GM21360 (cell line): ENCODE results near the gene METTL2A.
"Not testable (repeated sequence)": the region's sequence is repeated elsewhere in the genome, so short reads cannot be mapped to it uniquely, and the experiment has no call there.

ENCODE experiments used
- ATAC-seq: cut with Tn5 transposase; IDR thresholded peaks from one replicate; pipeline ENCODE4 v1.9.1; 2021; ENCODE audit warnings: mild to moderate bottlenecking, moderate library complexity; ENCODE audit not compliant: unreplicated experiment

METTL2A gene, protein sequence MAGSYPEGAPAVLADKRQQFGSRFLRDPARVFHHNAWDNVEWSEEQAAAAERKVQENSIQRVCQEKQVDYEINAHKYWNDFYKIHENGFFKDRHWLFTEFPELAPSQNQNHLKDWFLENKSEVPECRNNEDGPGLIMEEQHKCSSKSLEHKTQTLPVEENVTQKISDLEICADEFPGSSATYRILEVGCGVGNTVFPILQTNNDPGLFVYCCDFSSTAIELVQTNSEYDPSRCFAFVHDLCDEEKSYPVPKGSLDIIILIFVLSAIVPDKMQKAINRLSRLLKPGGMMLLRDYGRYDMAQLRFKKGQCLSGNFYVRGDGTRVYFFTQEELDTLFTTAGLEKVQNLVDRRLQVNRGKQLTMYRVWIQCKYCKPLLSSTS

DNA sequence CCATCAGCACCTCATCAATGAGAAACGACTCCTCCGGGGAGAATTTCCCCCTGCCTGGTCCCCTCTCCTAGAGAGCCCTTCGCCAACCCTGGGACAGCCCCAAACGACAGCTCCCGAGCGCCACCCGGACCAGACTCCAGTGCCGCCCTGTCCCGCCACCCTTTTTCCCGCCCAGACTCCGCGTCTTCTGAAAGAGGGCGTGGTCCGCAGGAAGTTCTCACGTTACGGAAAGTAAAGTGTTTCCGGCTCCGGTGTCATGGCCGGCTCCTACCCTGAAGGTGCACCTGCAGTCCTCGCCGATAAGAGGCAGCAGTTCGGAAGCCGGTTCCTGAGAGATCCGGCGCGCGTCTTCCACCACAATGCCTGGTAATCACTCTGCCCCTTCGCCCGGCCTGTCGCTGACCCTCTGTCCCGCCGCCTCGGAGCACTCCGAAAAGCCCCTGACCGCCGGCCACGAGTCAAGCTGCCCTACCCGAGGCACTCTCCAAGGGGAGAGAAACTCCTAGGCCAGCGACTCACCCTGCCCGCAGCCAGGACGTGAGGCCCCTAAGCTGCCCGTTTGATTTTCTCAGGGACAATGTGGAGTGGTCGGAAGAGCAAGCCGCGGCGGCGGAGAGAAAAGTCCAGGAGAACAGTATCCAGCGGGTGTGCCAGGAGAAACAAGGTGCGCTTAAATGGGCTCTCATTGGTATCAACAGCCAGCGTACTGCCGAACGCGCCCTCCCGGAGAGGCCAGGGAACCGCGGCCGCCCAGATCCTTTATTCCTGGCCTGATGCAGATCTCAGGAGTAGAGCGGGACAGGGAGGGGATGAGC, at the start of gene METTL2A:
METTL2A (plus strand) TSS at position 251 of the 815 bp plus-strand sequence; CDS start at position 257, 6 bp downstream.
- peak; percentile 90 for ATAC-seq

DNA sequence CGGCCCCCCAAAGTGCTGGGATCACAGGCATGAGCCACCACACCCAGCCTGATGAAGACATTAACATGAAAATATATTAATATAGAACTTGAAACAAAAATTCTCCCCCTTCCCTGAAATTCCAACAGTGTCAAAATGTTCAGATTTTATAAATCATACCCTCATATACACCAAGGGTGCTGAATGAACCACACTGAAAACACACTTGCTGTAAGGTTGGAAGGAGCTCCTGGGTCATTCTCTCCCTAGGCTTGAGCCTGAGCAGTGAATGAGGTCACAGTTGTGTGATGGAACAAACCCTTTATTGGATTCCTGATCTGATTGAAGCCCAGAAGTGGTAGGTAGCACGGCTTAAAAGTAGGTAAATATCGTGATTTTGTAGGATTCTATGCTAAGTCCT, 43.4 kb upstream of the METTL2A start, which contains the start of gene EFCAB3:
EFCAB3 (plus strand) TSS at position 301 of the 400 bp plus-strand sequence. CDS start 2,427 bp downstream, outside the sequence.
- no peak for ATAC-seq

DNA sequence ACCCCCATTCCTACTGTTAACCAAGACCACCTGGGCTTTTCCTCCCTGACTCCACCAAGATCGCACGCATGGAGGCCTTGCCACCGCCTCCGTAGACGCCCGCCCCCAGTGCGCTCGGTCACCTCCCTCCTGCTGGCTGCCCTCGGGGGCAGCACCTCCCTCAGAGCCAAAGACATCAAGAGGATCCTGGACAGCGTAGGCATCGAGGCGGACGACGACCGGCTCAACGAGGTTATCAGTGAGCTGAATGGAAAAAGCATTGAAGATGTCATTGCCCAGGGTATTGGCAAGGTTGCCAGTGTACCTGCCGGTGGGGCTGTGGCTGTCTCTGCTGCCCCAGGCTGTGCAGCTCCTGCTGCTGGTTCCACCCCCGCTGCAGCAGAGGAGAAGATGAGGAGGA, 42.1 kb upstream of the METTL2A start:
- ATAC-seq: no peak

DNA sequence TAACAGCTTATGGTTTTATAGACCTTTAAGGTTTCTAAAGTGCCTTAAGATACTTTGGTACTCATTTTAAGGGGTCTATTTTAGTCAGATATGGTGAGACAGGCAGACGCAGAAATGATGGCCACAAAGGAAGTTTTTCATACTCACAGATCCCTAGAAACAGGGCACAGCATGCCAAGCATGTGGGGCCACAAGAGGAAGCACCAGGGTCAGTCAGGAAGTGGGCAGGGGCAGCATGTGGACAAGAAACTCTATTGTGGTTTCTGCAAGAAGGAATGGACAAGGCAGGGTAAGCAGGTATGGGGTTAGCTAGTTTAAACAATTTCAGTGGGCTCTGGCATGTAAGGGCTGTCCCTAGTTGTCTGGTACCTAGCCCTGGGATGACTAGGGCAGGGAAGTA, 34.8 kb upstream of the METTL2A start:
- ATAC-seq: no peak

DNA sequence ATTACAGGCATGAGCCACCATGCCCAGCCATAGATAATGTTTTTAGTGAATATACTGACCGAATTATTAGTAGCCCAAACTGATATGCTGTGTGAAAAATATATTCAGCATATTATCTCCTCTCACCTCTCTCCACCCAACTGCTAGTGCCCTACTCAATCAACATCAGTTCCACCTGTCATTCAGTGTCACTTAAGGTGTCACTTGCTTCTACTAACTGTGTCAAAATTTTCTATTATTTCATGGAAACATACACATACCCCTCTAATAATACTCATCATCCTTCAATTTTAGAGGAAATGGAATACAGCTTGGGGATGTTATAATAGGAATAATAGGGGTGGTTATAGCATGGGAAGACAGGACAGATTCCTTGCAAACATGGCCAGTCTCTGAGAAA, 30.8 kb upstream of the METTL2A start:
- no peak for ATAC-seq

DNA sequence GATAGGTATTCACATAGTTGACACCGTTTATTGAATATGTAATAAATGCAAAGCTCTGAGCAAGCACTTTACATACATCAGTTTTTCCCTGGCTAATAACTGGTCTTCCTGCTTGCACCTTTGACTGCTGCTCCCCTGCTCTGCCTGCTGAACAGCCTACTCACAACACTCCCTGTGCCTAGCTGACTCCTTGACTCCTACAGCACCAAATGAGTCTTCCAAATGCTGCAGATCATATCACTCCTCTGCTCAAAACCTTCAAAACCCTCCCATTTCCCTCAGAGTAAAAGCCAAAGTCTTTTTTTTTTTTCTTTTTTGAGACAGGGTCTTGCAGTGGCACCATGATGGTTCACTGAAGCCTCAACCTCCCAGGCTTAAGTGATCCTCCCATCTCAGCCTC, 24.8 kb upstream of the METTL2A start:
- ATAC-seq: no peak

DNA sequence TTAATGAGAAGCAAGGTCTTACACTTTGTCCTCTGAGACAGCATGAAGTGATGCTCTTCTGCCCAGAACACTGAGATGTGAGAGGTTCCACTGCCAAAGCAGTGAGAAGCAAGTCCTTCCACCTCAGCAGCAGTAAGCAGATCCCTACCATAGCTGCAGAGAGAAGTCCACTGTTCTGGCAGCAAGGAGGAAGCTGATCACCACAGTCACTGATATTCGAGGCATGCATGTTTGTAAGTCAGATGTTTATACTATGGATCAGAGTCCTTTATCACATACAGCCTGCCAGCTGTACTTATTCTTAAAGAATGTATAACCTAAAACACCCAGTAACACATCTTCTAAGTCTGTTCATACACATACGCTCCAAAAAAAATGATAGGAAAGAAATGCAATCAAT, 18.2 kb upstream of the METTL2A start:
- ATAC-seq: no peak

DNA sequence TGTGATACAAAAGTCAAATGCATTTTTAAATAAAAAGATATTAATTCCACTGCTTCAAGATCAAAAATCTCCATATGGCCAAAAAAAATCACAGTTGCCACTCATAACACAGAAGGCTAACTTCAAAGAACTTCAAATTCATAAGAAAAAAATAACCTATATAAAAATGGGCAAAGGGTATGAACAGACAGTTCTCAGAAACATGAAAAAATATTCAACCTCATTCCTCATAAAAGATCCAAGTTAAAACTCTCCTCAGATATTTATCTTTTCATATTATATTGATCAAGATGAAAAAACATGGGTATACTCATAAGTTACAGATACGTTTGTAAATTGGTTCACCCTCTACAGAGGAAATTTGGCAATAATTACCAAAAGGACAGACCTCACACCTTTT, 10.6 kb upstream of the METTL2A start:
- not testable (repeated sequence) for ATAC-seq

DNA sequence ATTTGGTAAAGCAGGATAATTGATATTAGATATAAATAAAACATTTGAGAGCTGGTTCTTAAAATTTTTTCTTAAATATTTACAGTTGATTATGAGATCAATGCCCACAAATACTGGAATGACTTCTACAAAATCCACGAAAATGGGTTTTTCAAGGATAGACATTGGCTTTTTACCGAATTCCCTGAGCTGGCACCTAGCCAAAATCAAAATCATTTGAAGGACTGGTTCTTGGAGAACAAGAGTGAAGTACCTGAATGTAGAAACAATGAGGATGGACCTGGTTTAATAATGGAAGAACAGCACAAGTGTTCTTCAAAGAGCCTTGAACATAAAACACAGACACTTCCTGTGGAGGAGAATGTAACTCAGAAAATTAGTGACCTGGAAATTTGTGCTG, 2.5 kb downstream of the METTL2A start:
- not testable (repeated sequence) for ATAC-seq

DNA sequence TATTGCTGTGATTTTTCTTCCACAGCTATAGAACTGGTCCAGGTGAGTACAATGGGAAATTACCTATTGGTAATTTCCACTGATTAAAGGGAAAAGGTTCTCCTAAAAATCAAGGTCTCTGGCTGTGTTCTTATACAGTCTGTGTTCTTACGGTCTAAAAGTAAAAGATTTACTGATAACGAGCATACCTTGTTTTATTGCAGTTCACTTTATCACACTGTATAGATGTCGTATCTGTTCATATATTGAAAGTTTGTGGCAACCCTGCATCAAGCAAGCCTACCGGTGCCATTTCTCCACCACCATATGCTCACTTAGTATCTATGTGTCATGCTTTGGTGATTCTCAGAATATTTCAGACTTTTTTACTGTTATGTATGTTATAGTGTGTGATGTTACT, 11.6 kb downstream of the METTL2A start:
- ATAC-seq: not testable (repeated sequence)

DNA sequence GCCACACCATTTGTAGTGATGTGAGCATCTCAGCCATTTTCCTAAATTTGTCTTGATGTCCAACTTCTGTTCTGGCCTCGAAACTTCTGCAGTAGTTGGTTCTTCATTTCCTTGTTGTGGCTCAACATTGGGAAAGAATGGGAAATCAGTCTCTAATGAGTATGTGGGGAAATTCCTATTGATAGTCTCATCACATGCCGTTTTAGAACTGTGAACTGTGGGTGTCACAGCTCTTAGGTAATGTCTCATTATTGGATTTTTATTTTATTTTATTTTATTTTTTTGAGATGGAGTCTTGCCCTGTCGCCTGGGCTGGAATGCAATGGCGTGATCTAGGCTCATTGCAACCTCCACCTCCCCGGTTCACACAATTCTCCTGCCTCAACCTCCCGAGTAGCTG, 17.5 kb downstream of the METTL2A start:
- not testable (repeated sequence) for ATAC-seq

DNA sequence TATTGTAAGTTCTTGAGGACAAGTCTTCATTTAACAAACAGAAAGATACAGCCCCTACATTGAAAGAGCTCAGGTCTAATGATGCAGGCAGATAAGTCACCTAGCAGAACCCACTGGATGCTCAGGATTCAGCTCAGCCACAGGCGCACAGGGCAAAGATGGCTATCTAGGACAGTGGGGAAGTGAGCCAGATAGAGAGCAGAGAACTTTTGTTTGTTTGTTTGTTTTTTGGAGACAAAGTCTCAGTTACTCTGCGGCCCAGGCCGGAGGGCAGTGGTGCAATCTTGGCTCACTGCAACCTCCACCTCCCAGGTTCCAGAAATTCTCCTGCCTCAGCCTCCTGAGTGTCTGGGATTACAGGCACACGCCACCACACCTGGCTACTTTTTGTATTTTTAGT, 20.4 kb downstream of the METTL2A start:
- no peak for ATAC-seq

DNA sequence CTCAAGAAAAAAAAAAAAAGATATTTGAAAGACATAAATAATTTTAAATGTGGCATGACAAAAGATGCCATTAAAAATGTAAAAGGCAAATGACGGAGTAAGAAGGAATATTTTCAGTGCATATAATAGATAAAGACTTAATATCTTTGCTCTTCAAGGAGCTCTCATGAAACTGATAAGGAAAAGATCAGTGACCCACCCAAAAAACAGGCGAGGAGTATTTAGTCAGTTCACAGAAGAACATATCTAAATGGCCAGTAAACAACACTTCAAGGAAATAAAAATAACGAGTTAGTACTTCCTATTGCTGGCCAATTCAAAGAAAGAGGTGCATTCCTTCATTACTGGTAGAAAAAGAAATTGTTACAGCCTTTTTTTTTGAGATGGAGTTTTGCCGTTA, 22.1 kb downstream of the METTL2A start:
- ATAC-seq: not testable (repeated sequence)

DNA sequence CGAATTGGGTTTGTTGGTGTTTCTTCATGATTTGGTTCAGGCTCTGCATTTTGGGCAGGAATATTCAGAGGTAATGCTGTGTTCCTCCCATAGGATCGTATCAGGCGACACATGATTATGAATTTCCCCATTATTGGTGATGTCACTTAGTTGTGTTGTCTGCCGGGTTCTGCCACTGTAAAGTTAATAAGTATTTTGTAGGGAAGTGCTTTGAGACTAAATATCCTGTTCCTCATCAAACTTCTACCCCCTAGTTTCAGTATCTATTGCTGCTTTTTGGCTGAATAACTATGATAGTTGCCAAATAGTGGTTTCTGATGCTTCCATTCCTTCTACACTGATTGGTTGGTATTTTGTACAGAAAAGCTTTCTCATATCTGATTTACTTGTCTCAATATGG, 28.5 kb downstream of the METTL2A start:
- not testable (repeated sequence) for ATAC-seq

DNA sequence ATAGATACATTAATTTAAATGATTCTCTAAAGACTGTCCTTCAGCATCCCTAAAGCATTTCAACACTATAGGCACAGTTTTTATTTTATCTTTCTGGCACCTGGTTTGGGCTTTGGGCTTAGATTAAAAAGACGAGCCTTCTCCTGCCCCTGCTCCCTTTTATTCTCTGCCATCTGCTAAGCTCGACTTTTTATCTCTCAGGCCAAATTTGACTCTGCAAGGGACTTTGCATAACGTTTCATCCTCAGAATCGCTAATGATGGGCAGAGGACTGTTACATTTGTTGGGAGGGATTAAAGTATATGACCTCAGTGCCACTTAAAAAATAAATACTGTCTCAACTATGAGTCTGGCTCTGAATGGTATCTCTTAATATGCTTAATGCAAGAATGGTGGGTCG, 29.3 kb downstream of the METTL2A start:
- ATAC-seq: not testable (repeated sequence)

DNA sequence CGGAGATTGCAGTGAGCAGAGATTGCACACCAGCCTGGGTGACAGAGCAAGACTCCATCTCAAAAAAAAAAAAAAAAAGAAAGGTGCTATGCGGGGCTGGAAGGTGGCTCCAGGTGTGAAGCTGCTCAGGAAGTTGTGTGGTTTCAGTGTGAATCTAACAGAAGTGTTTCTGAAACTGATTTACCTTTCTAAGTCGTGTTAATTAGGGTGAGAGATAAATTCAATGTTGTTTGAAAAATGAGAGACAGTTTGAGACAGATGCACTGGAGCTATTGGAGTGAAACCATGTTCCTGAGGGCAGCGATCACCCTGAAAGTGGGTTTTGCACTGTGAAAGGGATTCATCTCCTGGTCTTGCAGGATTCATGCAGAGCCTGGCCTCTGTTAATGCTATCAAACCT, 30.0 kb downstream of the METTL2A start:
- ATAC-seq: peak; percentile 23

DNA sequence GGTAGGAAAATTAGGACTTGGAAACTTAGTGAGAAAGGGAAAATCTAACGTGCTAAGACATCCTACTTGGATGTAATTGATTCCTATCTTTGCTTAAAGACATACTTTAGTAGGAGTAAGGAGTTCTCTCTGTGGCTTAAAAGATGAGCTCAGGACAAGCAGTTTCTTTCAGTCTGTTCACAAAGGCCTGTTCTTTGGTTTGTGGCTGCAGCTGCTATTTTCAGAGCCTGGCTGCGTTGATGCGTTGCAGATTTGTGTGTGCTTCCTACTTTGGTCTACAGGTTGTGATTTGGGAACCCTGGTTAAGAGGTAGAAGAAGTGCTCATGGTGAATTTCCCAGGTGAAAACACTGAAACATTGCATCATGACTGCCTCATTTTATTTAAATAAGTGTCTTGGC, 30.4 kb downstream of the METTL2A start:
- ATAC-seq: peak; percentile 45

DNA sequence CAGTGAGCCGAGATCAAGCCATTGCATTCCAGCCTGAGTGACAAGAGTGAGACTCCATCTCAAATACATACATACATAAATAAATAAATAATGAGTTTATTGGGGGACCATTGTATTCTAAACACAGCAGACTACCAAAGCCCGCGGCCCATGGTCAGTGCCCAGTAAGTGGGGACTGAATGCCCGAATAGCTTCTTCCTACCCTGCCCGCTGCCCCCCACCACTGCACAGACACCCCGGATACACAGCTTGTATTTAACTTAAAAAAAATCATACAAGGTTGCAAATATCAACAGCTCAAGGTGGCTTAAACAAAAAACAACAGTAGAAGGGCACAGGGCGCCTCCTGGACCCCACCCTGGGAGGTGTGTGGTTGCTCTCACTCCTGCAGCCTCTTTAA, 32.3 kb downstream of the METTL2A start:
- ATAC-seq: no peak

DNA sequence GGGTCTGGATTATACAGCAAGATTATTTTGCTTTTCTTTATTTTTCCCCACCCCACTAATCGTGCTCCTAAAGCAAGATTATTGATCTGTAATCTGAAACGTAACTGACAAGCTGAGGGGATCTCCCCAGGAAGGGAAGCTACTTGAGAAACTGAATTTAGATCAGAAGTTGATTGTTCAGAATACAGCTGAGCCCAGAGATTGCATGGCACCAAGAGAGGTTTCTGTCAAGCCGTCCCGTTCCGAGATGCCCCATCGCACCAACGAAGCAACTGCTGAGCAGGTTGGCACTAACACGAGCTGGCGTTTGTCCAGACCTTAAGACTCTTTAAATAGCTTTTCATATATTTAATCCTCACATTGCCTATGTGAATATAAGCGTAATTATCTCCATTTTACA, 34.8 kb downstream of the METTL2A start:
- not testable (repeated sequence) for ATAC-seq

DNA sequence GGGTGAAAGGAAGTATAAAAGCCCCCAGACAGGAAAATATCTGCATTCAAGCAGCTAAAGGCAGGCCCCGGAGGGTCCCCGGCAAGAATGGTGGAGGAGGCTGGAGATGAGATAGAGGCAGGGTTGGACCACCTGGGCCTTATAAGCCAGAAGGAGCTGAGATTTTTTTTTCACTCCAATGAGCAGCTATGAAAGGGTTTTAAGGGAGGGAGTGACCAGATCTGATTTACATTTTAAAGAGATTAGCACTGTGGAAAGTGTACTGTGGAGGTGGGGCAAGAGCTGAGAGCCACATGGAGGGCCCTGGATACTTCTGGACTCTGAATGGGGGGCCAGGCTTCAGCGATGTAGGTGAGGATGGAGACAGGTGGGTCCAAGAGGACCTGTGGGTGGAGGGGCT, 40.7 kb downstream of the METTL2A start:
- not testable (repeated sequence) for ATAC-seq

DNA sequence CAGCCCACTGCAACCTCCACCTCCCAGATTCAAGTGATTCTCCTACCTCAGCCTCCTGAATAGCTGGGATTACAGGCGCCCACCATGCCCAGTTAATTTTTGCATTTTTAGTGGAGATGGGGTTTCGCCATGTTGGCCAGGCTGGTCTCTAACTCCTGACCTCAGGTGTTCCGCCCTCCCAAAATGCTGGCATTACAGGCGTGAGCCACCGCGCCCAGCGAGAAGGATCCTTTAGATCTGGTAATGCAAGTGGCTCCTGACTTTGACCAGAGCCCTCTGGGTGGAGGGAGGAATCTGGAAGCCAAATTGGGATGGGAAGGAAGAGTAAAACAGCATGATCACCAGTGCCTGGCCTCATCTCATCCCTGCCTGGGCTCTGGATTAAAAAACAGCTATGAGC, 41.6 kb downstream of the METTL2A start:
- not testable (repeated sequence) for ATAC-seq
